Measurements from ENCODE around the gene KIAA0753. TPM values are rescaled to one million over a fixed set of nuclear protein-coding genes. Genes with fewer than 3 reads are reported as not detected.
A peak's percentile ranks its signal among the peaks of the same experiment; 100 is the strongest.
"Not testable (repeated sequence)": the region's sequence is repeated elsewhere in the genome, so short reads cannot be mapped to it uniquely, and the experiment has no call there.

KIAA0753 gene
- total RNA-seq, 1 donor from 2014 or later: 9.7 TPM

- peak; percentile 51 for DNase-seq (ENCODE audit: low spot score)
These were observed 28.4 kb upstream of the KIAA0753 start for GRCh38 chr17:6668727-6669425.

GRCh38 chr17:6668219-6668618 lies 27.7 kb upstream of the KIAA0753 start:
- peak; percentile 83 for DNase-seq (ENCODE audit: low spot score)

GRCh38 chr17:6667516-6667915 lies 27.0 kb upstream of the KIAA0753 start:
- DNase-seq (ENCODE audit: low spot score): peak; percentile 79

- DNase-seq (ENCODE audit: low spot score): peak; percentile 57
These were observed 26.0 kb upstream of the KIAA0753 start for GRCh38 chr17:6666557-6666956.

GRCh38 chr17:6666077-6666521 lies 25.6 kb upstream of the KIAA0753 start:
- peak; percentile 89 for DNase-seq (ENCODE audit: low spot score)

- peak; percentile 43 for DNase-seq (ENCODE audit: low spot score)
These were observed 22.7 kb upstream of the KIAA0753 start for GRCh38 chr17:6663200-6663599.

- peak; percentile 33 for DNase-seq (ENCODE audit: low spot score)
These were observed 20.9 kb upstream of the KIAA0753 start for GRCh38 chr17:6661464-6661848.

- DNase-seq (ENCODE audit: low spot score): peak; percentile 83
These were observed 20.4 kb upstream of the KIAA0753 start for GRCh38 chr17:6660805-6661463.

- no peak for DNase-seq (ENCODE audit: low spot score)
These were observed 19.6 kb upstream of the KIAA0753 start for GRCh38 chr17:6660101-6660500.

- not testable (repeated sequence) for DNase-seq (ENCODE audit: low spot score)
These were observed 17.9 kb upstream of the KIAA0753 start for GRCh38 chr17:6658411-6658810.

- DNase-seq (ENCODE audit: low spot score): no peak
These were observed 17.2 kb upstream of the KIAA0753 start for GRCh38 chr17:6657633-6658287.

GRCh38 chr17:6656797-6657632 lies 16.5 kb upstream of the KIAA0753 start:
- not testable (repeated sequence) for DNase-seq (ENCODE audit: low spot score)

GRCh38 chr17:6655732-6656361 lies 15.3 kb upstream of the KIAA0753 start:
- DNase-seq (ENCODE audit: low spot score): not testable (repeated sequence)

- DNase-seq (ENCODE audit: low spot score): no peak
These were observed 14.6 kb upstream of the KIAA0753 start for GRCh38 chr17:6654841-6655731.

- no peak for DNase-seq (ENCODE audit: low spot score)
These were observed 11.5 kb upstream of the KIAA0753 start for GRCh38 chr17:6651919-6652452.

- peak; percentile 99 for DNase-seq (ENCODE audit: low spot score)
These were observed 10.9 kb upstream of the KIAA0753 start, which contains the start of the genes C17orf100 and MED31 for GRCh38 chr17:6651354-6651918. TSS of gene C17orf100 (plus strand) at chr17:6651762. CDS start at chr17:6651914, 152 bp downstream. TSS of gene MED31 (minus strand) at chr17:6651605. CDS start at chr17:6651528, 77 bp downstream.

GRCh38 chr17:6648181-6648580 lies 7.7 kb upstream of the KIAA0753 start:
- DNase-seq (ENCODE audit: low spot score): no peak

GRCh38 chr17:6643451-6644125 lies 3.1 kb upstream of the KIAA0753 start:
- no peak for DNase-seq (ENCODE audit: low spot score)
